GM18498 (cell line): ENCODE data around the gene TIFAB.

Source experiments
- ATAC-seq: cut with Tn5 transposase; IDR thresholded peaks from one replicate; pipeline ENCODE4 v1.9.1; 2021; ENCODE audit warnings: mild to moderate bottlenecking, moderate library complexity; ENCODE audit not compliant: unreplicated experiment

TIFAB gene

DNA sequence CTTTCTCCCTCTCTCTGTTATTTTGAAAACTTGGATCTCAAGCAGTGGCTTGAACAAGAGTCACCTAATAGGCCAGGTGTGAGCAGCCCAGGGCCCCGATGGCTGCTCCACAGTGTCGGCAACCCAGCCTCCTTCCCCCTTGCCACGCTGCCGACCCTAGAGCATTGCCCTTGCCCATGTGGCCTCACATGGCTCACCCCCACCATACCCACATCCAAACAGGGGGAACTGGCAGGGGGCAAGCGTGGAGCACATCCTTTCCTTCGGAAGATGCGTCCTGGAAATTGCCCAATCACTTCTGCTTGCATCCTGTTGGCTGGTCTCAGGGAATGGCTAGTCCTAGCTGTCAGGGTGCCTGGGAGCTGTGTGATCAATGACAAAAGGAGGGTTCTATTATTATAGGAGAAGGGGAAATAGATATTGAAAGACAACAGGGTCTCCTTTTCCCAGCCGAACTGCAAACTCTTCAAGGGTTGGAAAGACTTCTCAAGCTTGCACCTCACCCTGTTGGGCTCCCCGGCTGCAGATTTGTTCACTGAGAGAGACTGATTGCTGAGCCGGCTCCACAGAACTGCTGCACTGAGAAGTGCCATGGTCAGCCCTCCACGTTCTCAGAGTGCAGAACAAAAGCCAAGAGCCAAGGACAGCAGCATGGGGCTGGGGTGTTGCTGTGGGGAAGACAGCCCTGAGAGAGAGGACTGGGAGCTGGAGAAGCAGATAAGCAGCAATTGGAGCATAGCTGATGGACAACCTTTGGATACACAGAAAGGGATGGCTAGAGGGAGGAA is 8.3 kb upstream of the TIFAB start:
- no peak for ATAC-seq

GRCh38 chr5:135458921-135459331 is 6.8 kb upstream of the TIFAB start:
- ATAC-seq, result no peak

DNA sequence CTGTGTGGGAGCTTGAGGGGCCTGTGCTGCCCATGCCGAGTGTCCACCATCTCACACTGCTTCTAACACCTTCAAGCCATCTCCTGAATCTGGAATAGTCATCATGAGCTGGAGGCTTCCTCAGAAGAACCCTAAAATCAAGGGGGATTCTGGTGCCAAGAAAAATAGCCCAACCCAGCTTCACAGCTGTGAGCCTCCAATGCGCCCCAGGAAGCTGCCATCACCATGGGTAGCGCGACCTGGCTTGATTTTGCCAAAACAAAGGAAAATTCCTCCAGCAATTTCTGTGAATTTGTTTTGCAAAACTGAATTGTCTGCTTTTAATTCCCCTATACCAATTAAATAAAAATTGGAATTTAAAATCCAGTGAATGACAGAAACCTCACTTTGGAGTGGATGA is 6.2 kb upstream of the TIFAB start:
- ATAC-seq, result no peak

- ATAC-seq, result peak; percentile 73
Measured at GRCh38 chr5:135457424-135458071, 5.4 kb upstream of the TIFAB start.

- ATAC-seq, result no peak
Measured at GRCh38 chr5:135456238-135457099, 4.3 kb upstream of the TIFAB start.

GRCh38 chr5:135455876-135456237 is 3.7 kb upstream of the TIFAB start:
- ATAC-seq, result no peak

DNA sequence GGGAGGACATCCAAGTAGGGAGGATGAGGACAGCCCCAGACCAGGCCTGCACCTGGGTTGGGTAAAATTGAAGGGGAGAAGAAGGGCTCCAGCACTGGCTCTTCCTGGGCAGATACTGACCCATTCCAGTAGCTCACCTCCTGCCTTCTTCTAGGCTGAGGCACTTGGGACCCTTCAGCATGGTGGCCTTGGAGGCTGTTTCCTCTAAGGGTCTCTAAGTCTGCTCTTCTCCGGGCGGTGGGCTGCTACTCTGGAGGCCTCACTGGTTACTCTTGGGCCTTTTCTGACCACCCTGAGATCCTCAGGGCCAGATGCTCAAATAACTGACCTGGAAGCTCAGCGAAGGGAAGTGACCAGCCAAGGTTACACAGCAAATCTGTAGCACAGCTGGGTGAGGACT is 2.8 kb upstream of the TIFAB start:
- ATAC-seq, result no peak

- no peak for ATAC-seq
Measured at GRCh38 chr5:135453613-135454012, 1.5 kb upstream of the TIFAB start.

DNA sequence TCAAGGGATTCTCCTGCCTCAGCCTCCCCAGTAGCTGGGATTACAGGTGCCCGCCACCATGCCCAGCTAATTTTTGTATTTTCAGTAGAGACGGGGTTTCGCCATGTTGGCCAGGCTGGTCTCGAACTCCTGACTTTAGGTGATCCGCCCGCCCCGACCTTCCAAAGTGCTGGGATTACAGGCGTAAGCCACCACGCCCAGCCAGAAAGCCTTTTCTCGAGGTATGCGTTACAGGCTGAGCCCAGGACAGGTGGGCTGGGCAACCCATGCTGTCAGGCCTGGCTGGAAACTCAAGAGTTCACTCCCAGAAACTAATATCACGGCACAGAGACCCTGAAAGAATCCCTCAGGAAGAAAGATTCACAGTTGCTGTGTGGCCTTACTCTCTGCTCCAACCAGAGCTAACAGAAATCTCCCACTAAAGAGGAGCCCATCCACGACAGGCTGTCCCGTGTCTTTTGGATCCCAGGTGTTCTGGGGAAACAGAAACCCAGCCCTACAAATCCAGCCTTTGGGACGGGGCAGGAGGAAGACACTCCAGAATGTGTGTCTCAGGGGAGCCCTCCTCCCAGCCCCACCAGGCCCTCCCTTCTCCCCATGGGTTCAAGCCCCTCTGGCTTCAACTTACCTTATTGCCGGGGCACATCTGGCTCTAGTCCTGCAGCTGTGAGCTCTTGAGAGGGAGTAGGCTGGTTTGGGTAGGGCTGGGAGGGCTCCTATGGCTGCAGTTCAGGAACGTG is 400 bp downstream of the TIFAB start:
- ATAC-seq, result no peak

DNA sequence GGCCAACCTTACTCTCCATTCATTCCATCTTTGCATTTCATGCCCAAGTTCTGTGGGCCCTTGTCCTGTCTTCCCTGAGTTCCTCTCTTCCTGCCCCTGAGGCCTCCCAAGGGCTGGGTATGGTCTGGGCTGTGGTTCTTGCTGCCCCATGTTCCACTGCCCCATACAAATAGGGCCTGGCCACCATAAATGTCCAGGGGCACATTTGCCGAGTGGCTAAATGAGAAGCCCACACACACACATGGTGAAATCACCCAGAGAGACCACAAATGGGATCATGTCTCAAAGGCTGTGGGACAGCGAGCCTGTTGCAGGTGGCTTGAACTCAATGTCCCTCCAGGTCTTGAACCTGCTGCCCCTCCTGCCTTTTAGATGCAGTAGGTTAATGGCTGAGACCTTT is 1.2 kb downstream of the TIFAB start:
- ATAC-seq, result no peak

DNA sequence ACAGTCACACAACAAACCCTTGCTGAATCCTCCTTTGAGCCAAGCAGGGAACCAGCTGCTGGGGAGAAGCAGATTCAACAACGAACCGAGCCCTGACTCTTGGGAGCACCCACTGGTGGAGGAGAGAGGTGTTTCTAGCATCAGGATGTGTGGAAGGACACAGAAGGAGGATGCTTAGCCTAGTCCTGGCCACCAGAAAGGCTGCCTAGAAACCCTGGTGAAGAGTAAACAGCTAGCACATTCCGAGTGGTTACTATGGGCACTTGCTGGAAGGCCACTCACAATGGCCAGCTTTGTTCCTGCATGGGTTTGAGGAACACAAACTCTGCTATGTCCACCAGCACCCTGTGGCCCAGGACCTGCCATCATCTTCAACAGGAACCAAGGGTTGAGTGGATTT is 1.8 kb downstream of the TIFAB start:
- no peak for ATAC-seq

DNA sequence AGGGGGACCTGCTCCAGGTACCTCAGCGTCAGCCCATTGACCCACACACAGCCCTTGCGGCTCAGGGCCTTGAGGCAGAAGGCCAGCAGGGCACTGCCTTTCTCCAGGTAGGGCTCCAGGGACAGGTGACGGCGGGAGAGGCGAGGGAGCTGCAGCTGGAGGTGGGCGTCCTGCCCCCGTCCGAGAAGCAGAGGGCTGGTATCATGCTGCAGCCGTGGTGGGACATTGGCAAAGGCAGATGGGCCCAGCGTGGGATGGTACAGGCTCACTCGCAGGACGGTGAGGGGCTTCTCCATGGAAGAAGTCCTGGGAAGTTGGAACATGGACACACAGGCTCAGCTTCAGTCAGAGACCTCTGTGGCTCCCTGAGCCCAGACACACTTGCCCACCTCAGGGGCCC is 2.5 kb downstream of the TIFAB start:
- no peak for ATAC-seq

- no peak for ATAC-seq
Measured at GRCh38 chr5:135448791-135449507, 3.2 kb downstream of the TIFAB start.

DNA sequence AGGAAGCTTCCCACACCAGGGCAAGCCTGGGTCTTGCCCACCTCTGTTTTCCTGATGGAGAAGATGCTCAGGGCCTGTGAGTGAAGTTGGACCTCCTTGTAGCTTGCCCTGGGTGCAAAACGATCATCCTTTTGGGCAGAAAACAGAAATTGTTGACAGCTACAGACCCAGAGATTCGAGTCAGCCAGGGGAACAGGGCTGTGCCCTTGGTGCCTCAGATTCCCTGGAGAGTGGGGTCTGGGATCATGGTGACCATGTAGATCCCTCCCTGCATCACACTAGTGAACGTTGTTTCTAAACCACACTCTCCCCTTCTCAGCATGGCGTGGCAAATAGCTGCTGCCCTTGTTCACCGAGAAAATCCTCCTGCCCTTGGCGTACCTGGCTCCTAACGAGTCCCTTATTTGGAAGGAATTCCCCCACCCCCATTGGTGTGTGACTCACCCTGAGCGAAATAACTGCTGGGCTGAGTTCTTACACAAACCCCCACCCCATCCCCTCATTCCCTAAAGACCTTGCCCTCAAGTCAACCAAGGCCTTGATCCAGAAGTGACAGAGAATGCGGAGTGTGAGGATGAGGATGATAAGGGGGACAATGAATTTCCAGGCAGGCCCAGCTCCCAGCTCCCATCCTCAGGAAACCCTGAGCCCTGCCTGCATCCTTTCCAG is 3.9 kb downstream of the TIFAB start:
- ATAC-seq, result no peak

GRCh38 chr5:135447298-135447929 is 4.7 kb downstream of the TIFAB start, which contains the start of gene DCANP1:
Gene DCANP1, minus strand, starts transcription at chr5:135447348. Its CDS starts 240 bp downstream, at chr5:135447108.
- no peak for ATAC-seq

- no peak for ATAC-seq
Measured at GRCh38 chr5:135446615-135447014, 5.5 kb downstream of the TIFAB start.

DNA sequence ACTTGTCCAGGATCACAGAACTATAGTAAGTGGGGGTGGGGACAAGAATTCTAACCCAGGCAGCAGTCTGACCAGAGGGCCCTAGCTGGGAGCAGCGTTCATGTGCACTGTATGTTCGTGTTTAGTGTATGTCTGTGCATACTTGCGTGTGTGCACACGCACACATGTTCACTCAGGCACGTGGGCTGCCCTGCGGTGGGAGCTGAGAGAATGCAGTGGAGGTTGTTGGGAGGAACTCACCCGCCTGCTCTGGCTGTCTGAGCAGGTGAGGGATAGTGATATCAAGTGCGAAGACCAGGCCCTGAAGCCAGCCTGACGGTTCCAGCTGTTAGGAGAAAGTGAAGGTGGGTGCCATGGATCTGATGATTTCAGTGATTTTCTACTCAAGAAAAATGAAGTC is 5.9 kb downstream of the TIFAB start:
- ATAC-seq, result no peak

DNA sequence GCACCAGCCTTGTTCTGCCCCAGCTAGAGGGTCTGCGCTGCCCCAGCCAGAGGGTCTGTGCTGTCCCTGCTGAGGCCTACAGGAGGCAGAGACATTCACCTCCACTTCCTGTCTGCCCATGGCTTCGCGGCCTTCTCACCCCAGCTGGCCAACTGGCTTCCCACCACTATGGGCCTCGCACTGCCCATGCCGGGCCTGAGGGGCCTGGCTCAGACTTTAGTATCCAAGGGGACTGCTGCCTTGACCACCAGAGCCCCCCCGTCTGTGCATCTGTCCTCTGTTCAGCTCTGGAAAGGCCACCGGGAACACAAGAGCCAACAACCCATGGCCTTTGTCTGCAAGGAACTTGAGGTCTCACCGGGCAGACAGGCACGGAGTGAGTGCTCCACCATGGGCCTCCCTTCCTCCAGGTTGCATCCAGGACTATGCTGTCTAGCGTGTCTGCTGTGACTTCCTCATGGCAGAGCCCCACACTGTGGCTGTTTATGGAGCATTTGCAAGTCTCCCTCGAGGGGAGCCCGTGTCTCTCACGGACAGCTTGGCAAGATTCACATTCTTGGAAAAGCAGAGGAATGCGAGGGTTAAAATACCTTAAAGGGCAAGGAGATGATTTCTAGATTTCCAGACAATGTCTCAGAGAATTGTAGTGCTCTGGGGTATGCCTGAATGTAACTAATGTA is 6.7 kb downstream of the TIFAB start:
- ATAC-seq, result no peak

GRCh38 chr5:135444881-135445280 is 7.3 kb downstream of the TIFAB start:
- ATAC-seq, result no peak
